Measurements from ENCODE around the gene PTCH2.

PTCH2 gene

GRCh38 chr1:44853201-44853600 is 10.1 kb upstream of the PTCH2 start:
- no peak for DNase-seq (ENCODE audit: extremely low read depth, low read depth)
- TF ChIP-seq, protein P1, sequence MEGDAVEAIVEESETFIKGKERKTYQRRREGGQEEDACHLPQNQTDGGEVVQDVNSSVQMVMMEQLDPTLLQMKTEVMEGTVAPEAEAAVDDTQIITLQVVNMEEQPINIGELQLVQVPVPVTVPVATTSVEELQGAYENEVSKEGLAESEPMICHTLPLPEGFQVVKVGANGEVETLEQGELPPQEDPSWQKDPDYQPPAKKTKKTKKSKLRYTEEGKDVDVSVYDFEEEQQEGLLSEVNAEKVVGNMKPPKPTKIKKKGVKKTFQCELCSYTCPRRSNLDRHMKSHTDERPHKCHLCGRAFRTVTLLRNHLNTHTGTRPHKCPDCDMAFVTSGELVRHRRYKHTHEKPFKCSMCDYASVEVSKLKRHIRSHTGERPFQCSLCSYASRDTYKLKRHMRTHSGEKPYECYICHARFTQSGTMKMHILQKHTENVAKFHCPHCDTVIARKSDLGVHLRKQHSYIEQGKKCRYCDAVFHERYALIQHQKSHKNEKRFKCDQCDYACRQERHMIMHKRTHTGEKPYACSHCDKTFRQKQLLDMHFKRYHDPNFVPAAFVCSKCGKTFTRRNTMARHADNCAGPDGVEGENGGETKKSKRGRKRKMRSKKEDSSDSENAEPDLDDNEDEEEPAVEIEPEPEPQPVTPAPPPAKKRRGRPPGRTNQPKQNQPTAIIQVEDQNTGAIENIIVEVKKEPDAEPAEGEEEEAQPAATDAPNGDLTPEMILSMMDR (IDR thresholded peaks at IDR 0.05; ENCODE audit: low read depth, low read length), result no peak

GRCh38 chr1:44851308-44851707 is 8.3 kb upstream of the PTCH2 start:
- TF ChIP-seq, protein P1 (IDR thresholded peaks at IDR 0.05; ENCODE audit: low read depth, low read length), result no peak
- no peak for DNase-seq (ENCODE audit: extremely low read depth, low read depth)

GRCh38 chr1:44849575-44850132 is 6.6 kb upstream of the PTCH2 start:
- TF ChIP-seq, protein P1 (IDR thresholded peaks at IDR 0.05; ENCODE audit: low read depth, low read length), result no peak

DNA sequence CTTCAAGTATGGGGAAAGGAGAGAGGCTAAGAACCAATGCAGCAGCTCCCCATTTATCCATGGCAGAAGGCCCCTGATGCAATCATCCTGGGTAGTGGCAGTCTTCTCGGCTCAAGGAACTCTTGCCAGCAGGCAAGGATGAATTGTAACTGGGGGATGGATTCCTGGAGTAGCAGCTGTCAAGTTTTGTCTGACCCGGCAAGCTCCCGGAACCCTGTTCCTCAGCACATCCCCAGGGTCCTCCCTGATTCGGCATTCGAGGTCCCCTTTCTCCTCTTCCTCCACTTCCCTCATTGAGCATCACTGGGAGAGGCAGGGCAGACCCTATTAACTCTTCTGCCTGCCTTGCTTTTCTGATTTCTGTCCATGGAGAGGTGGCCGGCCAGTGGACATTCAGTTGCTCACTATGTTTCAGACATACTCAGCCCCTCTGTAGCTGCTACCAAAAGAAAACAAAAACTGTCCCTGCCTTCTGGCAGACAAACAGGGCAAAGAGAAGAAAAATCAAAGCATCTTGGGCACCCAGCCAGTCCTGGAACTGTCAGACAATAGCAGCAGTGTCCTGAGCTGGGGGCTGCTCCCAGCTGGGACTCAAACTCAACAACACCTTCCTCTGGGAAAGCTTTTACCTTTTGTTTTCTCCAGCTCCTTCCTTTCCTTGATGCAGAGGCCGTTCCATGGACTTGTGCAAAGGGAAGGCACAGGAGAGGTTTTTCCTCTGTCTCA is 5.6 kb upstream of the PTCH2 start:
- no peak for DNase-seq (ENCODE audit: extremely low read depth, low read depth)
- TF ChIP-seq, protein P1 (IDR thresholded peaks at IDR 0.05; ENCODE audit: low read depth, low read length), result no peak

More at GRCh38 chr1:44849575-44850132, 6.6 kb upstream of the PTCH2 start:
- DNase-seq (ENCODE audit: extremely low read depth, low read depth), result no peak

DNA sequence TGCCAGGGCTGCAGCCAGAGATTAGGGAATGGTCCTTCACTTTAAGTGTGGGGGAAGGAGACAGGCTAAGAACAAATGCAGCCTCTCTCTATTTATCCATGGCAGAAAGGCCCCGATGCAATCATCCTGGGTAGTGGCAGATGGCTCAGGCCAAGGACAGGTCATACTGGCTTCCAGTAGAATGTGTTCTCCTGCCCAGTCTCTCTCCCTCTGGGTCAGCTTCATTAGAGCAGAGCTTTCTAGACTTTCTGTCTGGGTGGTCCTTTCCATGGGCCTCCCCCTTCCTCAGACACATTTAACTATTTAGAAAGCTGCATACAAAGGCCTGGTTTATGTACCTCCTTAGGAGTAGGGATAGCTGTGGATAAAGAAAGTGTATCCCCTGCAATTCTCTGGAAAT is 4.8 kb upstream of the PTCH2 start:
- TF ChIP-seq, protein P1 (IDR thresholded peaks at IDR 0.05; ENCODE audit: low read depth, low read length), result no peak
- no peak for DNase-seq (ENCODE audit: extremely low read depth, low read depth)

DNA sequence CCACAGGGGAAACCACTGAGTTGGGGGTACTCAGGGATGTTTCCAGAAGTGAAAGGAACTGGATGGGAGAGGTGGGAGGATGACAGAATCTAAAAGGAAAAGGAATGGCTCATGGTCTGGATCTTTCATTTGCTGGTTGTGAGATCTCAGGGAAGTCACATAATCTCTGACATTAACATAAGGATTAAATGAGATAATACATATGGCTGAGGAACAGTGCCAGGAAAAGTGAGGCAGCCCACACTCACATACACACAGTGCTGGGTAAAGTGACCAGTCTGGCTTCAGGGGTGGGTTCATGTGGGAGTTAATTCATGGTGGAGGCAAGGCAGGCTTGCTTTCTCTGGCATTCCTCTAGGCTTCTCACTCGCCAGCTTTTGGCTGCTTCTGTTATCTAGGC is 3.9 kb upstream of the PTCH2 start:
- TF ChIP-seq, protein P1 (IDR thresholded peaks at IDR 0.05; ENCODE audit: low read depth, low read length), result no peak
- DNase-seq (ENCODE audit: extremely low read depth, low read depth), result no peak

DNA sequence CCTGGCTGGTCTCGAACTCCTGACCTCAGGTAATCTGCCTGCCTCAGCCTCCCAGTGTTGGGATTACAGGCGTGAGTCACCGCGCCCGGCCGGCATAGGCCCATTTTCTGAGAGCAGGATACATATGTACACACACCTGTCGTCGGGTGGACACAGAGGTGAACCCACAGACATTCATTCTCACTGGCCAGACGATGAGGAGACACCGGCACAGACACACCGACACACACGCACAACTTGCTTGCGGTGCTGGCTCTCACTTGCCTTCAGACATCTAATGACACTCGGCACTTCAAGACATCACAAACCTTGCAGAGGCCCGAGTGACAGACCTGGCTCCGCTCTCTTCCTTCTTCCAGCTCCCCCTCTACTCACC is 579 bp downstream of the PTCH2 start:
- TF ChIP-seq, protein P1 (IDR thresholded peaks at IDR 0.05; ENCODE audit: low read depth, low read length), result no peak
- no peak for DNase-seq (ENCODE audit: extremely low read depth, low read depth)

Data from AG09319 (cell line).